GM12891 (cell line): ENCODE data around the gene LIG3.

Experiments
- POLR2A ChIP-seq: IDR thresholded peaks from 2 replicates; pipeline ENCODE4 v1.6.1; 2011; ENCODE audit warnings: low read depth, low read length, control low read depth
- POLR2AphosphoS5 ChIP-seq: IDR thresholded peaks from 2 replicates; pipeline ENCODE4 v1.6.1; 2011; ENCODE audit warnings: low read depth, low read length, control low read depth

GRCh38 chr17:35006961-35007360 lies 26.6 kb downstream of the LIG3 start:
- TF ChIP-seq POLR2A (0 out of 2 replicates have a peak, but pooled peaks have one; percentile 6), POLR2AphosphoS5 (no peak)
